Endothelial cell of umbilical vein (primary cell): ENCODE results near the gene MED14. TPM values are rescaled to one million over a fixed set of nuclear protein-coding genes. Genes with fewer than 3 reads are reported as not detected.

Source experiments
- BruUV-seq: library from RNA; stranded (reverse); fragments of 400-500 nt; replicated peaks from 2 replicates; lab custom pipeline; 2021; lab: Mats Ljungman, UMichigan
- CTCF ChIA-PET: fragments of 300-600, 350-600 bp; sonication (Branson Sonifier 250); formaldehyde crosslinking; loops from one replicate; lab custom pipeline; 2021; ENCODE audit warnings: antibody characterized with exemption, inconsistent platforms; lab: Charles Lee
- POLR2A ChIA-PET: fragments of 300-600, 350-600 bp; sonication (Branson Sonifier 250); formaldehyde crosslinking; loops from one replicate; lab custom pipeline; 2021; ENCODE audit warnings: antibody characterized with exemption, inconsistent platforms; lab: Charles Lee
- DNase-seq: peaks from one replicate; pipeline ENCODE4 v3.0.0-alpha.2; 2011; ENCODE audit warnings: low read depth, low spot score
- FAIRE-seq: peaks from 2 replicates; lab custom pipeline; 2011; peaks lifted over from hg19 to GRCh38; lab: Jason Lieb, UNC
- H2AFZ ChIP-seq: 2 replicates; pipeline ENCODE4 v1.6.0; 2012; ENCODE audit warnings: low read depth, low read length, control low read depth, inconsistent platforms
- H3K27ac ChIP-seq: 2 replicates; pipeline ENCODE4 v1.5.1; 2011; ENCODE audit warnings: low read depth, mild to moderate bottlenecking, control low read depth, low read length, moderate library complexity; ENCODE audit not compliant: insufficient read depth
- H3K27me3 ChIP-seq, 2 experiments: 2 replicates each; pipeline versions ENCODE4 v1.6.0 to v1.6.1; 2011; ENCODE audit warnings: low read length in 2 of 2, mixed read lengths in 1 of 2; ENCODE audit not compliant: control insufficient read depth in 2 of 2, insufficient read depth in 2 of 2
- H3K36me3 ChIP-seq, 2 experiments: 2 replicates in 1 of 2; 3 replicates in 1 of 2; pipeline ENCODE4 v1.5.1; 2011; ENCODE audit warnings: low read length in 2 of 2, mild to moderate bottlenecking in 1 of 2, moderate library complexity in 1 of 2; ENCODE audit not compliant: control insufficient read depth in 2 of 2, insufficient read depth in 2 of 2; ENCODE audit errors: extremely low read depth in 1 of 2
- H3K4me1 ChIP-seq: 3 replicates; pipeline ENCODE4 v1.5.1; 2011; ENCODE audit warnings: mild to moderate bottlenecking, low read length; ENCODE audit not compliant: control insufficient read depth, insufficient read depth; ENCODE audit errors: extremely low read depth
- H3K4me2 ChIP-seq: 2 replicates; pipeline ENCODE4 v1.6.1; 2011; ENCODE audit warnings: low read length, control low read depth, mixed read lengths; ENCODE audit not compliant: insufficient read depth
- H3K4me3 ChIP-seq, 3 experiments: fragments of 200-600 bp in 1 of 3; sonication (generic), shearing (Covaris generic) in 1 of 3; replicated peaks in 1 of 3; 2 replicates each; pipeline ENCODE4 v1.5.1; 2011 to 2016; ENCODE audit warnings: control low read depth in 3 of 3, low read length in 3 of 3, mild to moderate bottlenecking in 2 of 3, inconsistent platforms in 1 of 3, low read depth in 1 of 3, moderate library complexity in 1 of 3; ENCODE audit not compliant: insufficient read depth in 1 of 3
- H3K79me2 ChIP-seq: 2 replicates; pipeline ENCODE4 v1.6.0; 2012; ENCODE audit warnings: low read length, inconsistent platforms; ENCODE audit not compliant: control insufficient read depth, insufficient read depth
- H3K9ac ChIP-seq: replicated peaks from 2 replicates; pipeline ENCODE3; 2011; ENCODE audit warnings: low read length, control low read depth; ENCODE audit not compliant: insufficient read depth; ENCODE audit errors: extremely low read depth
- H3K9me1 ChIP-seq: replicated peaks from 3 replicates; pipeline ENCODE4 v1.6.0; 2011; ENCODE audit warnings: mild to moderate bottlenecking, low read length; ENCODE audit not compliant: control insufficient read depth, insufficient read depth; ENCODE audit errors: extremely low read depth
- H3K9me3 ChIP-seq: replicated peaks from 2 replicates; pipeline ENCODE4 v1.5.1; 2012; ENCODE audit warnings: low read length, inconsistent platforms; ENCODE audit not compliant: control insufficient read depth, insufficient read depth
- H4K20me1 ChIP-seq: replicated peaks from 2 replicates; pipeline ENCODE3; 2011; ENCODE audit warnings: mild to moderate bottlenecking, low read length; ENCODE audit not compliant: control insufficient read depth, insufficient read depth; ENCODE audit errors: extremely low read depth
- EZH2 ChIP-seq: IDR thresholded peaks from 2 replicates; pipeline ENCODE4 v1.6.1; 2012; ENCODE audit warnings: borderline replicate concordance, low read depth, mild to moderate bottlenecking, moderate library complexity, low read length, inconsistent platforms; ENCODE audit not compliant: severe bottlenecking
- FOS ChIP-seq: IDR thresholded peaks from 2 replicates; pipeline ENCODE4 v1.6.1; 2011; ENCODE audit warnings: mild to moderate bottlenecking, low read length, moderate library complexity, borderline replicate concordance; ENCODE audit not compliant: insufficient read depth
- GATA2 ChIP-seq: IDR thresholded peaks from 2 replicates; pipeline ENCODE4 v1.7.0; 2011; ENCODE audit warnings: low read depth, mild to moderate bottlenecking, moderate library complexity, mixed read lengths, low read length; ENCODE audit not compliant: insufficient read length, insufficient read depth
- JUN ChIP-seq: IDR thresholded peaks from 2 replicates; pipeline ENCODE4 v1.6.1; 2011; ENCODE audit warnings: borderline replicate concordance, low read depth; ENCODE audit not compliant: insufficient read length, insufficient read depth
- MYC ChIP-seq: IDR thresholded peaks from one replicate; pipeline ENCODE4 v1.6.1; 2011; ENCODE audit warnings: mild to moderate bottlenecking, low read depth, low read length
- POLR2A ChIP-seq: IDR thresholded peaks from 2 replicates; pipeline ENCODE4 v1.6.1; 2012; ENCODE audit warnings: low read depth, mild to moderate bottlenecking, control low read depth, low read length
- POLR2AphosphoS5 ChIP-seq: IDR thresholded peaks from 2 replicates; pipeline ENCODE4 v1.6.1; 2012; ENCODE audit warnings: low read depth, mild to moderate bottlenecking, control low read depth, low read length, moderate library complexity; ENCODE audit not compliant: insufficient read depth
- dilution Hi-C: fragments of 300-500 bp; cut with MboI; formaldehyde crosslinking; loops from one replicate; pipeline ENCODE4 v1.15.0; 2019; ENCODE audit warnings: low sequenced_read_pairs; ENCODE audit not compliant: extremely low pct_ligation_motif_present
- intact Hi-C: fragments of 100-400 bp; cut with micrococcal nuclease; formaldehyde crosslinking; loops from one replicate; pipeline ENCODE4 v1.10.0; 2022
- polyA plus RNA-seq, 4 experiments: library from polyadenylated mRNA; depleted of rRNA in 3 of 4; stranded (reverse) in 3 of 4; unstranded in 1 of 4; fragments of >200 nt; gene quantifications; 2 replicates each; pipeline versions ENCODE4 v1.2.1 to v1.2.3, GENCODE V29; 2011 to 2012; ENCODE audit warnings: missing spikeins in 1 of 4
- total RNA-seq: library from RNA; stranded (reverse); gene quantifications from 2 replicates; pipeline ENCODE4 v1.2.3, GENCODE V29; 2021
- TF ChIP-seq, protein P1 (sequence below), 2 donors: IDR thresholded peaks; 1 replicate in 1 of 2; 2 replicates in 1 of 2; pipeline ENCODE4 v1.5.1; 2011; ENCODE audit warnings: low read length in 2 of 2, mild to moderate bottlenecking in 2 of 2, moderate library complexity in 2 of 2, control low read depth in 1 of 2, inconsistent platforms in 1 of 2, low read depth in 1 of 2; ENCODE audit not compliant: insufficient read depth in 1 of 2; ENCODE audit errors: extremely low read depth in 1 of 2
- TF ChIP-seq, protein P2 (sequence below): IDR thresholded peaks from 2 replicates; pipeline ENCODE4 v1.6.1; 2011; ENCODE audit not compliant: insufficient read depth, insufficient read length

Gene MED14
- total and polyA plus RNA-seq, 2 donors (not counting 3 experiments of a cell fraction or from before 2014, with no cell fraction given) = 25.6 to 55.8 TPM

DNA sequence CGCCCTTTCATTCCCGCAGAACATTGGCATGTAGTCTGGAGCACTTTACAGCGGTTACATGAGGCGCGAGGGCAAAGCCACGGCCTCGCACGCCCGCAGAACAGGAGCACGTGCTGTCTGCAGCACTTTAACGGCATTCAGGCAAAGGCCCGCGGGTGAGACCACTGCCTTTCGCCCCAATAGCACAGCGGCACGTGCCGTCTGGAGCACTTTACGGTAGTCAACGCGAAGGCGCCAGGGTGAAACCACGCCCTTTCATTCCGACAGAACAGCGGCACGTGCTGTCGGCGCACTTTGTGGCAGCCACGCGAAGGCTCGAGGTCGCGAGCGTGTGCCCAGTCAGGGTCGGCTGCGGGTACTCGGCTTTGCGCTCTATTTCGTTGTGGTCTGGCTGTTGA is 112.2 kb downstream of the MED14 start, which contains the start of gene MPC1L:
Gene MPC1L (plus strand): TSS at position 290 of the 398 bp plus-strand sequence. CDS start 138 bp downstream, outside the sequence.
- Histone ChIP-seq H3K27me3 (no peaks in the 10 kb centered on the region), H3K27ac (no peak within 1 kb of the TSS), H3K9me3 (no peaks in the 10 kb centered on the region), H4K20me1 (no peaks in the 10 kb centered on the region), H3K4me2 (no peak within 1 kb of the TSS), H3K9me1 (no peaks in the 10 kb centered on the region), H3K4me1 (no peaks in the 10 kb centered on the region), H3K79me2 (no peaks in the 10 kb centered on the region), H2AFZ (no peak within 1 kb of the TSS), H3K4me3 (no peak within 1 kb of the TSS), H3K36me3 (no peaks in the 10 kb centered on the region), H3K9ac (no peak within 1 kb of the TSS)
- ChIA-PET POLR2A (no interaction called here), CTCF (no interaction called here)
- BruUV-seq = no TSS peak
- dilution Hi-C loops = no loop called here
- TF ChIP-seq FOS (no peak), JUN (no peak), MYC (no peak), EZH2 (no peak), POLR2AphosphoS5 (no peak), POLR2A (no peak), GATA2 (no peak)
- TF ChIP-seq, protein P1, sequence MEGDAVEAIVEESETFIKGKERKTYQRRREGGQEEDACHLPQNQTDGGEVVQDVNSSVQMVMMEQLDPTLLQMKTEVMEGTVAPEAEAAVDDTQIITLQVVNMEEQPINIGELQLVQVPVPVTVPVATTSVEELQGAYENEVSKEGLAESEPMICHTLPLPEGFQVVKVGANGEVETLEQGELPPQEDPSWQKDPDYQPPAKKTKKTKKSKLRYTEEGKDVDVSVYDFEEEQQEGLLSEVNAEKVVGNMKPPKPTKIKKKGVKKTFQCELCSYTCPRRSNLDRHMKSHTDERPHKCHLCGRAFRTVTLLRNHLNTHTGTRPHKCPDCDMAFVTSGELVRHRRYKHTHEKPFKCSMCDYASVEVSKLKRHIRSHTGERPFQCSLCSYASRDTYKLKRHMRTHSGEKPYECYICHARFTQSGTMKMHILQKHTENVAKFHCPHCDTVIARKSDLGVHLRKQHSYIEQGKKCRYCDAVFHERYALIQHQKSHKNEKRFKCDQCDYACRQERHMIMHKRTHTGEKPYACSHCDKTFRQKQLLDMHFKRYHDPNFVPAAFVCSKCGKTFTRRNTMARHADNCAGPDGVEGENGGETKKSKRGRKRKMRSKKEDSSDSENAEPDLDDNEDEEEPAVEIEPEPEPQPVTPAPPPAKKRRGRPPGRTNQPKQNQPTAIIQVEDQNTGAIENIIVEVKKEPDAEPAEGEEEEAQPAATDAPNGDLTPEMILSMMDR (IDR thresholded peaks at IDR 0.05; ENCODE audit: extremely low read depth in 1 of 2, insufficient read depth in 1 of 2, low read depth in 1 of 2, low read length in 2 of 2) = no peak
- TF ChIP-seq, protein P2, sequence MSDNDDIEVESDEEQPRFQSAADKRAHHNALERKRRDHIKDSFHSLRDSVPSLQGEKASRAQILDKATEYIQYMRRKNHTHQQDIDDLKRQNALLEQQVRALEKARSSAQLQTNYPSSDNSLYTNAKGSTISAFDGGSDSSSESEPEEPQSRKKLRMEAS = no peak
- FAIRE-seq (no peak), DNase-seq (no peak)
- intact Hi-C loops = no loop called here
